Measurements from ENCODE around the gene CACNA2D2. TPM values are rescaled to one million over a fixed set of nuclear protein-coding genes. Genes with fewer than 3 reads are reported as not detected.

Gene CACNA2D2
- total and polyA plus RNA-seq, 2 of the 8 experiments (the other 6 are each of a cell fraction or from before 2014, with no cell fraction given): 14.1 to 25.0 TPM

DNA sequence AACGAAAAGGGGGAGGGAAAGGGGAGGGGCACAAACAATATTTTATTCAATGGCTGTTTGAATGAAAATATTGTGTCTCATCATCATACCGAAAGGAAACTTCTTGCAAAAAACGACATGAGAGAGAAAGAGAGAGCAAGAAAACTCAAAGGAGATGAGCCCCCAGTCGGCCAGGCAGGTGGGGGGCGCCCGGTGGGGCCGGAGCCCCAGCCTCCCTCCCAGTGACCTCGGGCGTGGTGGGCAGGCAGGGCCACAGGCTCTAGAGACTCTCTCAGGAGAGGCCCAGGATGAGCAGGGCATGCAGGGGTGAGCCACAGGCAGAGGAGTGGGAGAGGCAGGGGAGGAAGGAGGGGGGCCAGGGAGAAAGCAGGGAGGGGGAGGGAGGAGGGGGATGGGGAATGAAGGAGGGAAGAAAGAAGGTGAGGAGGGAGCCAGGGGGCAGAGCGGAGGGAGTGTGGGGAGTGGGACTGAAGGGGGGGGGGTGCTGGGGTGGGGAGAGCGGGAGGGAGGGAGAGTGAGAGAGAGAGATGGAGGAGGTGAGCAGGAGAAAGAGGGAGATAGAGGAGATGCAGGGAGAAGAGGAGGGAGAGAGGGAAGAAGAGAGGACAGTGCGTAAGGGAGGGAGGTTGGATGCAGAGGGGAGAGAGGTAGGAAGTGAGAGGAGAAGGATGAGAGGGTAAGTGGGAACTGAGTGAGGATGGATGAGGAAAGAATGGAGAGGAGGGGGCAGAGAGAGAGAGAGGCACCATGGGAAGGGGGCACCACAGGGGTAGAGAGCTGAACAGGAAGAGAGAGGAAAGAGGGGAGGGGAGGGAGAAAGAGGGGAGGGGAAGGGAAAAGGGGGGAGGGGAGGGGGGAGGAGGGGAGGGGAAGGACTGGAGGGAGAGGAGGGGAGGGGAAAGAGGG lies 130.0 kb downstream of the CACNA2D2 start (continued):
- TF ChIP-seq, protein P1, sequence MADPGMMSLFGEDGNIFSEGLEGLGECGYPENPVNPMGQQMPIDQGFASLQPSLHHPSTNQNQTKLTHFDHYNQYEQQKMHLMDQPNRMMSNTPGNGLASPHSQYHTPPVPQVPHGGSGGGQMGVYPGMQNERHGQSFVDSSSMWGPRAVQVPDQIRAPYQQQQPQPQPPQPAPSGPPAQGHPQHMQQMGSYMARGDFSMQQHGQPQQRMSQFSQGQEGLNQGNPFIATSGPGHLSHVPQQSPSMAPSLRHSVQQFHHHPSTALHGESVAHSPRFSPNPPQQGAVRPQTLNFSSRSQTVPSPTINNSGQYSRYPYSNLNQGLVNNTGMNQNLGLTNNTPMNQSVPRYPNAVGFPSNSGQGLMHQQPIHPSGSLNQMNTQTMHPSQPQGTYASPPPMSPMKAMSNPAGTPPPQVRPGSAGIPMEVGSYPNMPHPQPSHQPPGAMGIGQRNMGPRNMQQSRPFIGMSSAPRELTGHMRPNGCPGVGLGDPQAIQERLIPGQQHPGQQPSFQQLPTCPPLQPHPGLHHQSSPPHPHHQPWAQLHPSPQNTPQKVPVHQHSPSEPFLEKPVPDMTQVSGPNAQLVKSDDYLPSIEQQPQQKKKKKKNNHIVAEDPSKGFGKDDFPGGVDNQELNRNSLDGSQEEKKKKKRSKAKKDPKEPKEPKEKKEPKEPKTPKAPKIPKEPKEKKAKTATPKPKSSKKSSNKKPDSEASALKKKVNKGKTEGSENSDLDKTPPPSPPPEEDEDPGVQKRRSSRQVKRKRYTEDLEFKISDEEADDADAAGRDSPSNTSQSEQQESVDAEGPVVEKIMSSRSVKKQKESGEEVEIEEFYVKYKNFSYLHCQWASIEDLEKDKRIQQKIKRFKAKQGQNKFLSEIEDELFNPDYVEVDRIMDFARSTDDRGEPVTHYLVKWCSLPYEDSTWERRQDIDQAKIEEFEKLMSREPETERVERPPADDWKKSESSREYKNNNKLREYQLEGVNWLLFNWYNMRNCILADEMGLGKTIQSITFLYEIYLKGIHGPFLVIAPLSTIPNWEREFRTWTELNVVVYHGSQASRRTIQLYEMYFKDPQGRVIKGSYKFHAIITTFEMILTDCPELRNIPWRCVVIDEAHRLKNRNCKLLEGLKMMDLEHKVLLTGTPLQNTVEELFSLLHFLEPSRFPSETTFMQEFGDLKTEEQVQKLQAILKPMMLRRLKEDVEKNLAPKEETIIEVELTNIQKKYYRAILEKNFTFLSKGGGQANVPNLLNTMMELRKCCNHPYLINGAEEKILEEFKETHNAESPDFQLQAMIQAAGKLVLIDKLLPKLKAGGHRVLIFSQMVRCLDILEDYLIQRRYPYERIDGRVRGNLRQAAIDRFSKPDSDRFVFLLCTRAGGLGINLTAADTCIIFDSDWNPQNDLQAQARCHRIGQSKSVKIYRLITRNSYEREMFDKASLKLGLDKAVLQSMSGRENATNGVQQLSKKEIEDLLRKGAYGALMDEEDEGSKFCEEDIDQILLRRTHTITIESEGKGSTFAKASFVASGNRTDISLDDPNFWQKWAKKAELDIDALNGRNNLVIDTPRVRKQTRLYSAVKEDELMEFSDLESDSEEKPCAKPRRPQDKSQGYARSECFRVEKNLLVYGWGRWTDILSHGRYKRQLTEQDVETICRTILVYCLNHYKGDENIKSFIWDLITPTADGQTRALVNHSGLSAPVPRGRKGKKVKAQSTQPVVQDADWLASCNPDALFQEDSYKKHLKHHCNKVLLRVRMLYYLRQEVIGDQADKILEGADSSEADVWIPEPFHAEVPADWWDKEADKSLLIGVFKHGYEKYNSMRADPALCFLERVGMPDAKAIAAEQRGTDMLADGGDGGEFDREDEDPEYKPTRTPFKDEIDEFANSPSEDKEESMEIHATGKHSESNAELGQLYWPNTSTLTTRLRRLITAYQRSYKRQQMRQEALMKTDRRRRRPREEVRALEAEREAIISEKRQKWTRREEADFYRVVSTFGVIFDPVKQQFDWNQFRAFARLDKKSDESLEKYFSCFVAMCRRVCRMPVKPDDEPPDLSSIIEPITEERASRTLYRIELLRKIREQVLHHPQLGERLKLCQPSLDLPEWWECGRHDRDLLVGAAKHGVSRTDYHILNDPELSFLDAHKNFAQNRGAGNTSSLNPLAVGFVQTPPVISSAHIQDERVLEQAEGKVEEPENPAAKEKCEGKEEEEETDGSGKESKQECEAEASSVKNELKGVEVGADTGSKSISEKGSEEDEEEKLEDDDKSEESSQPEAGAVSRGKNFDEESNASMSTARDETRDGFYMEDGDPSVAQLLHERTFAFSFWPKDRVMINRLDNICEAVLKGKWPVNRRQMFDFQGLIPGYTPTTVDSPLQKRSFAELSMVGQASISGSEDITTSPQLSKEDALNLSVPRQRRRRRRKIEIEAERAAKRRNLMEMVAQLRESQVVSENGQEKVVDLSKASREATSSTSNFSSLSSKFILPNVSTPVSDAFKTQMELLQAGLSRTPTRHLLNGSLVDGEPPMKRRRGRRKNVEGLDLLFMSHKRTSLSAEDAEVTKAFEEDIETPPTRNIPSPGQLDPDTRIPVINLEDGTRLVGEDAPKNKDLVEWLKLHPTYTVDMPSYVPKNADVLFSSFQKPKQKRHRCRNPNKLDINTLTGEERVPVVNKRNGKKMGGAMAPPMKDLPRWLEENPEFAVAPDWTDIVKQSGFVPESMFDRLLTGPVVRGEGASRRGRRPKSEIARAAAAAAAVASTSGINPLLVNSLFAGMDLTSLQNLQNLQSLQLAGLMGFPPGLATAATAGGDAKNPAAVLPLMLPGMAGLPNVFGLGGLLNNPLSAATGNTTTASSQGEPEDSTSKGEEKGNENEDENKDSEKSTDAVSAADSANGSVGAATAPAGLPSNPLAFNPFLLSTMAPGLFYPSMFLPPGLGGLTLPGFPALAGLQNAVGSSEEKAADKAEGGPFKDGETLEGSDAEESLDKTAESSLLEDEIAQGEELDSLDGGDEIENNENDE (IDR thresholded peaks at IDR 0.05; ENCODE audit: insufficient replicate concordance, low read length): no peak
- TF ChIP-seq, protein P2, sequence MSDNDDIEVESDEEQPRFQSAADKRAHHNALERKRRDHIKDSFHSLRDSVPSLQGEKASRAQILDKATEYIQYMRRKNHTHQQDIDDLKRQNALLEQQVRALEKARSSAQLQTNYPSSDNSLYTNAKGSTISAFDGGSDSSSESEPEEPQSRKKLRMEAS (IDR thresholded peaks at IDR 0.05): no peak
- peak; percentile 56; the same call in 1 of the 2 replicates for TF ChIP-seq EGR1 (IDR thresholded peaks at IDR 0.05; ENCODE audit: borderline replicate concordance, low read depth, low read length)

Measured in H1 (cell line).